Ovary (tissue), 9 donors: ENCODE measurements around the gene HERC4. TPM values are rescaled to one million over a fixed set of nuclear protein-coding genes. Genes with fewer than 3 reads are reported as not detected.

Experiments used
- DNase-seq, 5 donors: peaks; one replicate each; pipeline ENCODE4 v3.0.0-alpha.2; 2019 to 2020
- H3K27ac ChIP-seq, 2 donors: fragments of 200-600 bp; one replicate each; pipeline versions ENCODE4 v1.5.1 to v1.8.0; 2019 to 2022
- H3K27me3 ChIP-seq: fragments of 200-600 bp; one replicate; pipeline ENCODE4 v1.8.0; 2022
- H3K36me3 ChIP-seq: fragments of 200-600 bp; sonication (generic); one replicate; pipeline ENCODE4 v1.5.1; 2019
- H3K4me1 ChIP-seq: one replicate; pipeline ENCODE4 v1.8.1; 2013; ENCODE audit warnings: mild to moderate bottlenecking, moderate library complexity; ENCODE audit not compliant: insufficient read depth
- H3K4me3 ChIP-seq: fragments of 200-600 bp; sonication (generic); one replicate; pipeline ENCODE4 v1.5.1; 2017
- H3K9me3 ChIP-seq, 2 donors: fragments of 200-600 bp in 1 of 2; sonication (generic) in 1 of 2; one replicate each; pipeline versions ENCODE4 v1.5.1 to v1.8.1; 2013 to 2019; ENCODE audit warnings: mild to moderate bottlenecking in 1 of 2, moderate library complexity in 1 of 2
- CTCF ChIP-seq, 3 donors: fragments of 450-650 bp in 2 of 3; fragments of 200-600 bp in 1 of 3; IDR thresholded peaks; one replicate each; pipeline versions ENCODE4 v1.5.1 to v1.8.0; 2016 to 2022; ENCODE audit warnings: antibody characterized with exemption in 3 of 3, mild to moderate bottlenecking in 1 of 3
- EP300 ChIP-seq: sonication (generic); formaldehyde crosslinking; IDR thresholded peaks from one replicate; pipeline ENCODE4 v1.6.1; 2017; ENCODE audit warnings: antibody characterized with exemption
- POLR2A ChIP-seq: fragments of 450-650 bp; IDR thresholded peaks from one replicate; pipeline ENCODE4 v1.6.1; 2017; ENCODE audit warnings: antibody characterized with exemption, mild to moderate bottlenecking, moderate library complexity
- WGBS, 3 donors: extraction: QIAGEN DNeasy Blood & Tissue Kit in 1 of 3; methylation state at CpG; one replicate each; pipeline versions ENCODE4 v1.1.5 to v1.1.7; 2013 to 2017; 5-methylcytosine and 5-hydroxymethylcytosine counted together
- intact Hi-C, 4 donors: fragments of 100-400 bp; cut with DNase I; formaldehyde crosslinking; loops; one replicate each; pipeline versions ENCODE4 v1.11.0 to v1.15.1; 2022 to 2023
- polyA plus RNA-seq, 2 donors: library from polyadenylated mRNA; stranded (reverse); fragments of 200-250 nt in 1 of 2; fragments of 350-450 nt in 1 of 2; fragmentation: Illumina TruSeq in 1 of 2; extraction: RNeasy Lipid Tissue Mini Kit (QIAGEN cat#74804) in 1 of 2; gene quantifications; one replicate each; pipeline ENCODE4 v1.2.3, GENCODE V29; 2013 to 2014
- total RNA-seq, 7 donors: library from RNA; depleted of rRNA in 2 of 7; stranded (reverse); fragments of >200 nt in 2 of 7; fragmentation: NEBNext Ultra II Directional in 3 of 7; extraction: Animal tissue kit (Norgen Biotek cat#: 25700) in 3 of 7; gene quantifications; one replicate each; pipeline versions ENCODE4 v1.1.0 to v1.2.4, GENCODE V29; 2016 to 2023
- donor health status: DM: no; HTN: no; CAD: no; lungs with moderate emphysema.
- donor health status: DM: no; HTN: no; CAD: no.
- donor health status: Bipolar disorder and iron deficiency.
- donor health status: DM: yes; HTN: yes; CAD: no.
- donor health status: DM: no; HTN: no; CAD: no.
- donor health status: DM: yes; HTN: yes; CAD: no.

Gene HERC4
- total and polyA plus RNA-seq, 9 donors, result 16.4 to 54.7 (median 43.5) TPM

DNA sequence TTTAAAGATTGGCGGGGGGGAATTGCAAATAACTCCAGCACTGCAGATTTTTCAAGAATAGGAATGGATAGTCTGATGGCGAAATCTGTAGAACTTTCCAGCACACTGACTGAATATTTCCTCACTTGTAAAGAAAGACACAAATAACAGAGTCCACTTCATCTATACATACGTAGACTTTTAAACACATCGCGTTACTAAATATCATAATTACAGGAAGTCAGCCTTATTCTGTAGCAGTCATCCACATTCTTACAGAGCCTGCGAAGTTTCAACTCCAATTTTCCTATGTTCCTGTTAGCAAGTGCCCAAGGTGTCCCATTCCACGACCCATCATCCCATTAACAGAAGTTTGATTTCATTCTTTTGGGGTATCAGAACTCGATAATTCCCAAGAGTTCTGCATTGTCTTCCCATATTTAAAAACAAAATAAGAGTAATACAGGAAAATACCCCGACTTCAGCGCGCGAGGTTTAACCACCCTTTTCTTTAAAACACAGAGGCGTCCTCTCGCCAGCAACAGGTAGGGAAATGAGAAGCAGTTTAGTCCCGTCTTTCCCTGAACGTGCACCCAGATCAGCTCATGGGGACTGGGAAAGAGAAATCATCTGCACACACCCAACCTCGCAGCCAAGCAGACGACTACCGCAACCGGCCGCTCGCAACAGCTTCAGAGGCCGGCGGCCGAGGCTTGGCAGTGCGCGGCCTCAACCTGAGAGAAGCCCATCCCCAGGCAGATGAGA lies 880 bp downstream of the HERC4 start:
- WGBS, 3 donors, result 1 to 2% (median 1%) methylated on average over 26 to 27 of the region's 27 CpGs
- intact Hi-C loops, result no loop called here

GRCh38 chr10:68073631-68074030 lies 1.5 kb downstream of the HERC4 start:
- Histone ChIP-seq H3K27ac (no peak overlapping the region), H3K4me1 (peaks cover 1% of the 10 kb centered on the region), H3K9me3 (no peaks in the 10 kb centered on the region)

More for the DNA sequence above, 880 bp downstream of the HERC4 start:
- TF ChIP-seq POLR2A, result no peak
- no peak for TF ChIP-seq CTCF (IDR thresholded peaks at IDR 0.05)
- no peak for TF ChIP-seq EP300
- Histone ChIP-seq H3K4me1 (peaks cover 1% of the 10 kb centered on the region), H3K9me3 (no peaks in the 10 kb centered on the region), H3K36me3 (no peaks in the 10 kb centered on the region), H3K4me3 (peak overlapping the region; percentile 87), H3K27me3 (no peaks in the 10 kb centered on the region), H3K27ac (peak overlapping the region; percentile 91 to 93)
- no peak for DNase-seq

DNA sequence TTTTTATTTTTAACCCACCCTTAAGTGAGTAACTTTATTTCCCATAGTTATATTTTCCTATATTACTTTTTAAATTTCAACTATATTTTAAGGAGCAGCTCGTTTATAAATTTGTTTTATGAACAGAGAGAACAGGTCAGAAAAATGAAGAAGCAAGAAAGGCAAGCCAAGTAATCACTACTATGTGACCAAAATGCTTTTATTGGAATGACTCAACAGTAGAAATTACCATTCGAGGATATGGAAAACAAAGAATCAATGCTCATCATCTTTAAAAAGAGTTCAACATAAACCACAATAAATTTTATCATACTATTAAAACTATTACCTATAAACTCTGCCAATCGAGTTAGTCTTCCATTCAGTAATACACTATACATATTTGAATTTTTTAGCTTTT lies 7.6 kb downstream of the HERC4 start:
- no peak for DNase-seq
- no peaks in the 10 kb centered on the region for H3K4me1 ChIP-seq
- no peak for TF ChIP-seq EP300
- no peak for TF ChIP-seq POLR2A
- TF ChIP-seq CTCF (IDR thresholded peaks at IDR 0.05), result no peak
- WGBS, 3 donors, result 68 to 72% (median 69%) methylated on average over 3 of the region's 3 CpGs
- intact Hi-C loops, result no loop called here
- no peak overlapping the region for H3K27ac ChIP-seq
- H3K9me3 ChIP-seq, result no peaks in the 10 kb centered on the region
- H3K27me3 ChIP-seq, result no peaks in the 10 kb centered on the region
- no peaks in the 10 kb centered on the region for H3K36me3 ChIP-seq
- H3K4me3 ChIP-seq, result no peak overlapping the region

More at GRCh38 chr10:68073631-68074030, 1.5 kb downstream of the HERC4 start:
- DNase-seq, result no peak
- Histone ChIP-seq H3K36me3 (no peaks in the 10 kb centered on the region), H3K27me3 (no peaks in the 10 kb centered on the region), H3K4me3 (peak overlapping the region; percentile 87)
- 14 to 15% (median 14%) methylated on average over 3 of the region's 3 CpGs for WGBS, 3 donors
- intact Hi-C loops, result no loop called here
- TF ChIP-seq POLR2A (no peak), EP300 (no peak), CTCF (IDR thresholded peaks at IDR 0.05) (no peak)

- no peaks in the 10 kb centered on the region for H3K9me3 ChIP-seq
- intact Hi-C loops, result no loop called here
- no peak for DNase-seq
- no peaks in the 10 kb centered on the region for H3K4me1 ChIP-seq
- no peak overlapping the region for H3K4me3 ChIP-seq
- no peak for TF ChIP-seq EP300
- TF ChIP-seq POLR2A, result no peak
- TF ChIP-seq CTCF (IDR thresholded peaks at IDR 0.05), result no peak
- H3K27me3 ChIP-seq, result no peaks in the 10 kb centered on the region
- H3K36me3 ChIP-seq, result no peaks in the 10 kb centered on the region
- WGBS, 3 donors, result 62 to 74% (median 73%) methylated on average over 4 of the region's 4 CpGs
- H3K27ac ChIP-seq, result no peak overlapping the region
These were observed 8.1 kb downstream of the HERC4 start for GRCh38 chr10:68067029-68067428.
